NT2/D1 (cell line): ENCODE measurements around the gene DNAJC1.

Experiments
- DNase-seq: peaks from one replicate; pipeline ENCODE4 v3.0.0-alpha.2; 2011; ENCODE audit warnings: low read depth, low spot score
- H3K27me3 ChIP-seq: 2 replicates; pipeline ENCODE4 v1.6.0; 2011; ENCODE audit warnings: mild to moderate bottlenecking; ENCODE audit not compliant: insufficient read length, insufficient read depth
- H3K36me3 ChIP-seq: 2 replicates; pipeline ENCODE4 v1.6.1; 2011; ENCODE audit warnings: mild to moderate bottlenecking, low read length, mixed read lengths; ENCODE audit not compliant: insufficient read depth, insufficient read length
- H3K4me1 ChIP-seq: 2 replicates; pipeline ENCODE4 v1.5.1; 2011; ENCODE audit not compliant: insufficient read depth, insufficient read length
- H3K4me3 ChIP-seq: 2 replicates; pipeline ENCODE4 v1.5.1; 2011; ENCODE audit warnings: low read depth; ENCODE audit not compliant: insufficient read length
- H3K9ac ChIP-seq: 2 replicates; pipeline ENCODE4 v1.6.0; 2011; ENCODE audit warnings: low read depth; ENCODE audit not compliant: insufficient read length
- H3K9me3 ChIP-seq: 2 replicates; pipeline ENCODE4 v1.5.1; 2011; ENCODE audit warnings: mild to moderate bottlenecking, low read length; ENCODE audit not compliant: insufficient read depth
- SUZ12 ChIP-seq: IDR thresholded peaks from 2 replicates; pipeline ENCODE4 v1.6.1; 2011; ENCODE audit not compliant: insufficient read length, insufficient read depth; ENCODE audit errors: extremely low read depth
- YY1 ChIP-seq: IDR thresholded peaks from 2 replicates; pipeline ENCODE4 v1.6.1; 2011; ENCODE audit not compliant: insufficient read length, insufficient read depth
- ZNF274 ChIP-seq: IDR thresholded peaks from 2 replicates; pipeline ENCODE4 v1.6.1; 2011; ENCODE audit warnings: mild to moderate bottlenecking, low read depth, low read length

The DNAJC1 gene

GRCh38 chr10:21771219-21771618, 232.3 kb downstream of the DNAJC1 start:
- TF ChIP-seq ZNF274 (no peak), YY1 (no peak), SUZ12 (no peak)
- Histone ChIP-seq H3K27me3 (no peaks in the 10 kb centered on the region), H3K4me1 (no peaks in the 10 kb centered on the region), H3K9me3 (peaks cover 4% of the 10 kb centered on the region), H3K9ac (no peak overlapping the region), H3K4me3 (no peak overlapping the region), H3K36me3 (no peaks in the 10 kb centered on the region)
- DNase-seq, result no peak

GRCh38 chr10:21769041-21769440, 234.5 kb downstream of the DNAJC1 start:
- no peak for DNase-seq
- Histone ChIP-seq H3K27me3 (no peaks in the 10 kb centered on the region), H3K36me3 (no peaks in the 10 kb centered on the region), H3K9ac (no peak overlapping the region), H3K9me3 (peaks cover 4% of the 10 kb centered on the region), H3K4me1 (no peaks in the 10 kb centered on the region), H3K4me3 (no peak overlapping the region)
- TF ChIP-seq ZNF274, result no peak
- no peak for TF ChIP-seq YY1

DNA sequence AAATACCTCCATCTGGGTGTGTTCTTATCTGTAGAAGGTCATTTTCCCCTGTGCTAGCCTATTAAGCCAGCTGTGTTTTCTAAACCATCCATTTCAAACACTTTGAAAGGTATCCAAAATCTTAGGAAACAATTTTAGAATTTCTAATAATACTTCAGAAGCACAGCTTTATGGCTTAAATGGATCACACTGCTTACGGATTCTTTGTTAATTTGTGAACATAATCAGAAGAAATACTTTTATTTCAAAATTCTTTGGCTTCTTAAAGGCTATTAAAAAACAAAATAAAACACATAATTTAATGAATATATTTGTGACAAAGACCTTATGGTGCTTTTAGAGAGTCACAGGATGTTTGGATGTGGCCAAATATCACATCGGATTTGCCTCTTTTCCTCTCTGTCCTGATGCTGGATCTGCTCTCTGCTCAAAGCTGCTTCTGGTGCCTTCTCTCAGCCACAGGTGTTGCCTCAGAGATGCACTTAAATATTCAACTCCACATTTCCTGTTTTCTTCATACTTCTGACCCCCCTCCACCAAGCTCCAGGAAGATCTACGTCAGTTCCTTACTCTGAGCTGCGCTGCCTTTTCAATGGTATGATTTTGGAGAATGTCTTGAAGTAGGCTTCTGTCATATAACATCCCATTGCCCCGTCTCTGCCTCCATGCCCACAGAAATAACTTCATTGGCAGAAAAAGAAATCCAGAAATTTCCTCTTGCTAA, 238.9 kb downstream of the DNAJC1 start:
- no peak for DNase-seq
- no peak overlapping the region for H3K9ac ChIP-seq

GRCh38 chr10:21760332-21760731, 243.2 kb downstream of the DNAJC1 start:
- Histone ChIP-seq H3K36me3 (peaks cover 7% of the 10 kb centered on the region), H3K4me1 (peaks cover 13% of the 10 kb centered on the region), H3K4me3 (no peak overlapping the region), H3K9ac (no peak overlapping the region), H3K9me3 (no peaks in the 10 kb centered on the region), H3K27me3 (no peaks in the 10 kb centered on the region)
- no peak for DNase-seq
- TF ChIP-seq SUZ12 (no peak), ZNF274 (no peak), YY1 (no peak)

More for the DNA sequence above, 238.9 kb downstream of the DNAJC1 start:
- no peaks in the 10 kb centered on the region for H3K36me3 ChIP-seq
- no peak for TF ChIP-seq ZNF274
- TF ChIP-seq YY1, result no peak
- TF ChIP-seq SUZ12, result no peak
- H3K4me1 ChIP-seq, result no peaks in the 10 kb centered on the region
- no peaks in the 10 kb centered on the region for H3K9me3 ChIP-seq
- no peak overlapping the region for H3K4me3 ChIP-seq
- no peaks in the 10 kb centered on the region for H3K27me3 ChIP-seq

GRCh38 chr10:21759232-21759631, 244.3 kb downstream of the DNAJC1 start:
- Histone ChIP-seq H3K4me3 (no peak overlapping the region), H3K9me3 (no peaks in the 10 kb centered on the region), H3K27me3 (no peaks in the 10 kb centered on the region), H3K9ac (no peak overlapping the region), H3K36me3 (peaks cover 7% of the 10 kb centered on the region), H3K4me1 (peaks cover 14% of the 10 kb centered on the region)
- DNase-seq, result no peak
- TF ChIP-seq YY1 (no peak), ZNF274 (no peak), SUZ12 (no peak)

DNA sequence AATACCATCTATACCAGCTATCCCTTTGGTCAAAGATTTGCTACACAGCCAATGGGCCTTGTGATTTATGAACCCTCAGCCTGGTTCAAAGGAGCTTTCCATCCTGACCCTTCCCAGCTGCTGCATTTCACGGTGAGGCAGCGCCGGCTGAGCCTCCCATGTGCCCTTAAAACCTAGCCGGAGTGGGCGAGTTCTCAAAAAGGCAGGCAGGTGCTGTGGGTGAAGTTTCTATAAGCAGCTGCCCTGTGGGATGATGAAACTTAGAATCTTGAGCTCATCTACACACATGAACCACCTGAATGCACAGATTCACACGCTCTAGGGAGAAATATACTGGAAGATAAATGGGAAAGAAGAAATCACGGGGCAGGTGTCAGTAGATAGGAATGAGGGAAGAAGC, 244.8 kb downstream of the DNAJC1 start:
- Histone ChIP-seq H3K4me1 (peaks cover 18% of the 10 kb centered on the region), H3K9ac (no peak overlapping the region), H3K27me3 (no peaks in the 10 kb centered on the region), H3K36me3 (peaks cover 7% of the 10 kb centered on the region), H3K4me3 (no peak overlapping the region), H3K9me3 (no peaks in the 10 kb centered on the region)
- TF ChIP-seq YY1 (no peak), ZNF274 (no peak), SUZ12 (no peak)
- DNase-seq, result no peak

DNA sequence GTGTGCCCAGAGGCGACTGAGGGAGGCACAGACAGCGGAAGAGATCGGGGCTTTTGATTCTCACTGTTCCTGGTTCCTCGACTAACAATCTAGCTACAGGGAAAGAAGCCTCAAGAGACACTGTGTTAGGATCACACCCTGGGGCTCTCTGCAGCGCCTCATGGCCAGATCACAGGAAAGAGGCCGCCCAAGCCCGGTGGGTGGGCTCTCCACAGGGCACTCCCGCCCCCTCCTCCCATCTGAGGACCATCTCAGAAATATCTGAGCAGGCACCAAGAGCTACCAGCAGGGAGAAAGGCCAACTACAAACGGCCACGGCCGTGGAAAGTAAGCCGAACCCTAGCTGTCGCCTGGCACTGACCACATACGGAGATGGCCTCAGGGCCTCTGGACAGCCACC, 245.3 kb downstream of the DNAJC1 start:
- Histone ChIP-seq H3K4me3 (no peak overlapping the region), H3K9me3 (no peaks in the 10 kb centered on the region), H3K36me3 (peaks cover 7% of the 10 kb centered on the region), H3K9ac (no peak overlapping the region), H3K27me3 (no peaks in the 10 kb centered on the region), H3K4me1 (peaks cover 19% of the 10 kb centered on the region)
- DNase-seq, result no peak
- TF ChIP-seq YY1, result no peak
- TF ChIP-seq SUZ12, result no peak
- no peak for TF ChIP-seq ZNF274
